ENCODE measurements around the gene SNX19. TPM values are rescaled to one million over a fixed set of nuclear protein-coding genes. Genes with fewer than 3 reads are reported as not detected.

SNX19 gene
- total RNA-seq, 1 donor from 2014 or later = 42.1 TPM

DNA sequence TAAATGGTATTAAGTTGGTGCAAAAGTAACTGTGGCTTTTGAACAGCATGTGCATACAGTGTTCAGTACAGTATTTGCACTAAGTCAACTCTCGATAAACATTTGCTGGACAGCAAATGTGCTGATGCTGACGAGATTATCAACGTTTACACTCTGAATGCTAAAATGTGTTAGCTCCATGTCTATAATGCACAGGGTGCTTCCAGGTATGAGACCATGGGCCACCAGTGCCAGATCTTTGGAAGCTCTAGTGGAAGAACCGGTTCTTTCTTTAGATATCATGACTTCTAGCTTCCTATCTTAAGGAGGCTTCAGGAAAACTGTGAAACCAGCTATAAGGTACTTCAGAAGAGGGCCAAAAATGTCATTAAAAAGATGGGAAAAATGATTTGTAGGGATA lies 17.2 kb downstream of the SNX19 start:
- DNase-seq (ENCODE audit: low spot score) = no peak
- H3K27me3 Mint-ChIP-seq (ENCODE audit: low read depth) = no peaks in the 10 kb centered on the region
- intact Hi-C loops (cut with micrococcal nuclease) = no loop called here
- no peaks in the 10 kb centered on the region for H3K9me3 Mint-ChIP-seq
- H3K27ac Mint-ChIP-seq = no peak overlapping the region
- H3K4me1 Mint-ChIP-seq (ENCODE audit: low read depth) = peaks cover 4% of the 10 kb centered on the region
- H3K36me3 Mint-ChIP-seq (ENCODE audit: low read depth) = peaks cover 79% of the 10 kb centered on the region
- H3K4me3 Mint-ChIP-seq (ENCODE audit: low read depth) = no peak overlapping the region

GRCh38 chr11:130897262-130898182 lies 18.8 kb downstream of the SNX19 start:
- Mint-ChIP-seq H3K27me3 (ENCODE audit: low read depth) (no peaks in the 10 kb centered on the region), H3K4me1 (ENCODE audit: low read depth) (peaks cover 4% of the 10 kb centered on the region), H3K9me3 (no peaks in the 10 kb centered on the region), H3K4me3 (ENCODE audit: low read depth) (no peak overlapping the region), H3K27ac (no peak overlapping the region), H3K36me3 (ENCODE audit: low read depth) (peaks cover 82% of the 10 kb centered on the region)
- intact Hi-C loops (cut with micrococcal nuclease) = no loop called here
- no peak for DNase-seq (ENCODE audit: low spot score)

DNA sequence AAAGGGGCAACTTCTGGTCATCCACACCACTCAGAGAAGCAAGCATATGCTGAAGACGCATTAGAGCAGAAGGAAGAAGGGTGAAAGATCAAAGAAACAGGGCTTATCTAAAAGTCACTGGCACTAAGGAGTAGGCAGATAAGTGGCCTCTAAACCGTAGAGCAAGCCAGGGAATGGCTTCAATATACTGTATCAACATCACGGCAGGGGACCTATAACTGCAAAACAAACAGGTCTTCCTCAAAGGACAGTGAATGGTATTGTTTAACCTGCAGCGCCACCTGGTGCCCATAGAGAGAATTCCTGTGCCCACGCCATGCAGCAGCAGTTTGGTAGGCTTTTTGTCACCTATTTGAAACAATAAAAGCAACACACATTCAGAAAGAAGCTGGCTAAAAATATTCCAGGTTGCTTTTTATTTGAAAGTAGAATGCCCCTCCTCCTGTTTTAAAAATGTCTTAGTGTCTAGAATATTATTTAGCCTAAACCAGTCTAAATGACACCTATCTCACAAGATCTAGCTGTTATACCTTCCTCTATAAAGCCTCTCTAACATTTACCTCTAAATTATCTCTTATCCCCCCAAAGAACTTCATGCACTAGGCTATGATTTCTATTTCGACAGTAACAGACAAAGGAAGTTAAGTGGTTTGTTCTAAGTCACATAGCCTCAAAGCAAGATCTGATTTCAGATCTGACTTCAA lies 21.8 kb downstream of the SNX19 start:
- Mint-ChIP-seq H3K9me3 (no peaks in the 10 kb centered on the region), H3K27ac (no peak overlapping the region), H3K4me3 (ENCODE audit: low read depth) (no peak overlapping the region), H3K4me1 (ENCODE audit: low read depth) (peaks cover 4% of the 10 kb centered on the region), H3K36me3 (ENCODE audit: low read depth) (peaks cover 57% of the 10 kb centered on the region), H3K27me3 (ENCODE audit: low read depth) (no peaks in the 10 kb centered on the region)
- peak; percentile 51 for DNase-seq (ENCODE audit: low spot score)
- intact Hi-C loops (cut with micrococcal nuclease) = loop anchor here (1.0 to 2.0 kb wide), 3 partner anchors 22 to 459 kb away; partner anchors contain the start of gene SNX19

- no peaks in the 10 kb centered on the region for H3K9me3 Mint-ChIP-seq
- H3K36me3 Mint-ChIP-seq (ENCODE audit: low read depth) = peaks cover 46% of the 10 kb centered on the region
- no peaks in the 10 kb centered on the region for H3K27me3 Mint-ChIP-seq (ENCODE audit: low read depth)
- H3K27ac Mint-ChIP-seq = no peak overlapping the region
- H3K4me3 Mint-ChIP-seq (ENCODE audit: low read depth) = no peak overlapping the region
- no peak for DNase-seq (ENCODE audit: low spot score)
- intact Hi-C loops (cut with micrococcal nuclease) = no loop called here
- peaks cover 4% of the 10 kb centered on the region for H3K4me1 Mint-ChIP-seq (ENCODE audit: low read depth)
Observed at GRCh38 chr11:130892861-130893260, 23.4 kb downstream of the SNX19 start.

GRCh38 chr11:130891326-130891725 lies 25.0 kb downstream of the SNX19 start:
- H3K27me3 Mint-ChIP-seq (ENCODE audit: low read depth) = no peaks in the 10 kb centered on the region
- peaks cover 43% of the 10 kb centered on the region for H3K36me3 Mint-ChIP-seq (ENCODE audit: low read depth)
- intact Hi-C loops (cut with micrococcal nuclease) = no loop called here
- H3K9me3 Mint-ChIP-seq = no peaks in the 10 kb centered on the region
- H3K4me3 Mint-ChIP-seq (ENCODE audit: low read depth) = no peak overlapping the region
- no peak for DNase-seq (ENCODE audit: low spot score)
- peaks cover 8% of the 10 kb centered on the region for H3K4me1 Mint-ChIP-seq (ENCODE audit: low read depth)
- no peak overlapping the region for H3K27ac Mint-ChIP-seq

DNA sequence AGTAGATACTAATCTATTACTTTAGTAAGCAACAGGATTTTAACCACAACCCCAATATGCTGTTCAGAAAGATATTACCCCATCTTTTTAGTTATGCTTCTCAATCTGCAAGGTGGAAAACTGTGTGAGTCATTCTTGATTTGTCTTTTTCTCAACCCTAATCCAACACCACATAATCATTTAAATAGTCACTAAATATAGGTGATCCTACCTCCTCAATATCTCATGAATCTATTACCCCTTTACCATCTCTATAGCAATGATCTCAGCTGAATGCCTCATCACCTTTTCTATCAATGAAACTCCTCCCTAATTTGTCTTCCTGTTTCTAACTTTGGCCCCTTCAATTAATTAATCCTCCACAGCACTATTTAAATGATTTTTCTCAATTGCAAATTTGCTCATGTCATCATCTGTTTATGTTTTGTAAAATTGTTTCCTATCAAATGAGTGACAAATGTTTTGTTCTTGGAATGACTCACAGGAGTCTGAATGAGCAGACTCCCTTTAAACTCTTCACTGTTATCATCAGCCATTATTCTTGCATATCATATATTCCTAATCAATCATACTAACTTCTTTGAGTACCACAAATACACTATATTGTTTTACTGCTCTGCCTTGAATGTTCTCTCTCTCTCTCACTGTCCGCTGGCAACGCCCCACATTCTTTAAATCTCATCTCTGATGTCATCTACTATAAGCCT lies 26.1 kb downstream of the SNX19 start:
- Mint-ChIP-seq H3K27me3 (ENCODE audit: low read depth) (no peaks in the 10 kb centered on the region), H3K36me3 (ENCODE audit: low read depth) (peaks cover 36% of the 10 kb centered on the region), H3K27ac (no peak overlapping the region), H3K4me3 (ENCODE audit: low read depth) (no peak overlapping the region), H3K4me1 (ENCODE audit: low read depth) (peaks cover 8% of the 10 kb centered on the region), H3K9me3 (no peaks in the 10 kb centered on the region)
- intact Hi-C loops (cut with micrococcal nuclease) = loop anchor here (1.0 kb wide), 1 partner anchor 9 kb away; no protein-coding TSS in a partner anchor
- DNase-seq (ENCODE audit: low spot score) = no peak

GRCh38 chr11:130888790-130889189 lies 27.5 kb downstream of the SNX19 start:
- intact Hi-C loops (cut with micrococcal nuclease) = no loop called here
- Mint-ChIP-seq H3K9me3 (no peaks in the 10 kb centered on the region), H3K4me1 (ENCODE audit: low read depth) (peaks cover 3% of the 10 kb centered on the region), H3K36me3 (ENCODE audit: low read depth) (peaks cover 29% of the 10 kb centered on the region), H3K4me3 (ENCODE audit: low read depth) (no peak overlapping the region), H3K27ac (no peak overlapping the region), H3K27me3 (ENCODE audit: low read depth) (no peaks in the 10 kb centered on the region)
- no peak for DNase-seq (ENCODE audit: low spot score)

DNA sequence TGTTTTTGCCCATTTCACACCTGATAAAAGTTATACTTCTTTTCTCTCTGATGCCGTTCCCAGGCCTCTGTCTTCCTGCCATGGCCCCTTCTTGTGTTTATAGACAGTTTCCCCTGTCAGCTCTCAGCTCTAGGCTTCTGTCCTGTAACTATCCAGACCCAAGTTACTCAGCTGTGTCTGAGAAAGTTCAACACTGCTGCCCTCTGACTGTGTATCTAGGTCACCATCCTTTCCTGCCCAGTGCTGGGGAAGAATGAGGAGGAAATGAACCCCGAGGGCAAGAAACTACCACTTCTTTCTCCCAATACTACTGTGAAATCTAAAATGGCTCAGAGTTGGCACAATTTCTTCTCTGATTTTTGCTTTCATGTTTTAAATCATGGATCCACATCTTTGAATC lies 29.6 kb downstream of the SNX19 start:
- Mint-ChIP-seq H3K9me3 (no peaks in the 10 kb centered on the region), H3K36me3 (ENCODE audit: low read depth) (peaks cover 38% of the 10 kb centered on the region), H3K4me3 (ENCODE audit: low read depth) (no peak overlapping the region), H3K27ac (no peak overlapping the region), H3K4me1 (ENCODE audit: low read depth) (peaks cover 12% of the 10 kb centered on the region), H3K27me3 (ENCODE audit: low read depth) (no peaks in the 10 kb centered on the region)
- intact Hi-C loops (cut with micrococcal nuclease) = no loop called here
- no peak for DNase-seq (ENCODE audit: low spot score)

DNA sequence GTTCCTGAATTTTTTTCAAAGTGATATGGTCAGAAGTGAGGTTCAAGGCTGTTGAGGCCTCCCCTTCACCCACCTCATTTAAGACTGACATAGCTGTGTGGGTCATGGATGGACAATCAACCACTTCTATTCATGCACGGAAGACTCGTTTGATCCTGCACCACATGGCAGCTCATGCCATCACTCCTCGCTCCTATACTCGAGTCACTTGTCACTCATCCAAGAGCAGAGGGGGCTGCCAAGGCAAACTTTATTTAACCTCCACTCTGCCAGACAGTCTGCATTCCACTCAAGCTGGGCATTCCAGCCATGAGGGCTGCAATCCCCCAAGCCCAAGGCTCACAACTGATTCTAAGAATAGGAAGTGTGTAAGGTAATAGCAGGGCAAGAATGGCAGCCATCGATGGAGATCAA lies 34.1 kb downstream of the SNX19 start:
- DNase-seq (ENCODE audit: low spot score) = no peak
- Mint-ChIP-seq H3K36me3 (ENCODE audit: low read depth) (peaks cover 70% of the 10 kb centered on the region), H3K4me3 (ENCODE audit: low read depth) (no peak overlapping the region), H3K4me1 (ENCODE audit: low read depth) (peaks cover 20% of the 10 kb centered on the region), H3K27ac (peak overlapping the region; percentile 90), H3K9me3 (no peaks in the 10 kb centered on the region), H3K27me3 (ENCODE audit: low read depth) (no peaks in the 10 kb centered on the region)
- intact Hi-C loops (cut with micrococcal nuclease) = no loop called here

- intact Hi-C loops (cut with micrococcal nuclease) = loop anchor here (1.0 kb wide), 1 partner anchor 9 kb away; no protein-coding TSS in a partner anchor
- Mint-ChIP-seq H3K27ac (peak overlapping the region; percentile 90), H3K36me3 (ENCODE audit: low read depth) (peaks cover 71% of the 10 kb centered on the region), H3K27me3 (ENCODE audit: low read depth) (no peaks in the 10 kb centered on the region), H3K9me3 (no peaks in the 10 kb centered on the region), H3K4me3 (ENCODE audit: low read depth) (no peak overlapping the region), H3K4me1 (ENCODE audit: low read depth) (peaks cover 16% of the 10 kb centered on the region)
- no peak for DNase-seq (ENCODE audit: low spot score)
Observed at GRCh38 chr11:130881475-130882137, 34.7 kb downstream of the SNX19 start.

GRCh38 chr11:130879836-130880235 lies 36.4 kb downstream of the SNX19 start:
- intact Hi-C loops (cut with micrococcal nuclease) = no loop called here
- H3K27ac Mint-ChIP-seq = no peak overlapping the region
- no peaks in the 10 kb centered on the region for H3K9me3 Mint-ChIP-seq
- H3K27me3 Mint-ChIP-seq (ENCODE audit: low read depth) = no peaks in the 10 kb centered on the region
- H3K4me1 Mint-ChIP-seq (ENCODE audit: low read depth) = peaks cover 16% of the 10 kb centered on the region
- H3K4me3 Mint-ChIP-seq (ENCODE audit: low read depth) = no peak overlapping the region
- peaks cover 72% of the 10 kb centered on the region for H3K36me3 Mint-ChIP-seq (ENCODE audit: low read depth)
- DNase-seq (ENCODE audit: low spot score) = no peak

All from activated T-helper 2 cell treated with anti-CD3 and anti-CD28 coated beads, Interferon-gamma antibody, Interleukin-2, Interleukin-4, amounts not matched to agents 10 μg/mL and 5 μg/mL and 100 μg/mL, durations not matched to agents 14 hours and 24 hours and 36 hours (primary cell).